Left lobe of liver (tissue), 2 donors: ENCODE measurements around the gene GCNT4. TPM values are rescaled to one million over a fixed set of nuclear protein-coding genes. Genes with fewer than 3 reads are reported as not detected.
"Not testable (repeated sequence)": the region's sequence is repeated elsewhere in the genome, so short reads cannot be mapped to it uniquely, and the experiment has no call there.

Experiments used
- ATAC-seq: fragments of 200-7000 bp; cut with Tn5 transposase; one replicate; pipeline ENCODE4 v1.9.1; 2020; ENCODE audit warnings: mild to moderate bottlenecking, moderate library complexity
- DNase-seq: peaks from one replicate; pipeline ENCODE4 v3.0.0-alpha.2; 2020; ENCODE audit warnings: low spot score
- total RNA-seq: library from RNA; stranded (reverse); gene quantifications from one replicate; pipeline ENCODE4 v1.2.1, GENCODE V29; 2021
- donor health status: DM: no; HTN: no; CAD: no; lungs with moderate emphysema.
- donor health status: DM: no; HTN: yes; CAD: no.

GCNT4 gene, protein sequence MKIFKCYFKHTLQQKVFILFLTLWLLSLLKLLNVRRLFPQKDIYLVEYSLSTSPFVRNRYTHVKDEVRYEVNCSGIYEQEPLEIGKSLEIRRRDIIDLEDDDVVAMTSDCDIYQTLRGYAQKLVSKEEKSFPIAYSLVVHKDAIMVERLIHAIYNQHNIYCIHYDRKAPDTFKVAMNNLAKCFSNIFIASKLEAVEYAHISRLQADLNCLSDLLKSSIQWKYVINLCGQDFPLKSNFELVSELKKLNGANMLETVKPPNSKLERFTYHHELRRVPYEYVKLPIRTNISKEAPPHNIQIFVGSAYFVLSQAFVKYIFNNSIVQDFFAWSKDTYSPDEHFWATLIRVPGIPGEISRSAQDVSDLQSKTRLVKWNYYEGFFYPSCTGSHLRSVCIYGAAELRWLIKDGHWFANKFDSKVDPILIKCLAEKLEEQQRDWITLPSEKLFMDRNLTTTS
- total RNA-seq: 0.25 TPM

DNA sequence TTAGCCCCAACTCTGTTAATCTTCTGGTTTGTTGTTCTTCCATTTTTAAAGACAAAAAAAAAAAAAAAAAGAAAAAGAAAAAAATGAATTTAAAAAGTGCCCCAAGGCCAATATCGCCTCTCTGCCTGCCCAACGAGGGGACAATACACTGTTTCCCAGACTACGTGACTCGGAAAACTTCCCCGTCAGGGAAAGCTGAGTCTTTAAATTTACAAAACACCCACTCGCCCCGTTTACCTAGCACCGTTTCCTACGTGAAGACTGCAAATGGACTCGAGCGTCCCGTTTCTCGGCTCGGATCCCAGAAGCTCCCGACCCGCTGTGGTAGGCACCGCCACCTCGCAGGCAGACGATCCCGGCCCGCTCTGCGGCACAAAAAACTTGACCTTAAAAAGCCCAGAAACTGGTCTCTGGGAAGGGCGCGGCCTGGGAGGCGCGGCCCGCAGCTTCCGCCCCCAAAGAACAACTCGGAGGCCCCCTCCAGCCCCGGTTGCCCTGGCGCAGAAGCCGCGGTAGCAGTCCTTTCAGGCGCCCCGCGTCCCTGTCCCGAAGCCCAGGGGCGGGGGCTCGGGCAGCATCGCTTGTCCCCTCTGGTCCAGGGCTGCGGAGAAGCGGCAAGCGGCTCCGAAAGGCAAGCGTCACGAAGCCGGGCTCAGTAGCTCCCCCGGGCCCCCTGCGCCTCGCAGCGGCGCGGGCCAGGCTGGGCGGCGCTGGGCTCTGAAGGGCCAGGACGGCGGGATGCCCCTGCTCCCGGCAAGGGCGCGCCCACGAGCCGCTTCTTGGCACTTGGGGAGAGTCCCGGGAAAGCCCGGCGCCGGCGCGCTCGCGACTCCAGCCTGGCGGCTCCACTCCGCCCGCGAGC, at the start of gene GCNT4:
TSS of gene GCNT4 (minus strand) at position 367 of the 862 bp plus-strand sequence. CDS start 22,521 bp downstream, outside the sequence.
- DNase-seq: peak; percentile 53

DNA sequence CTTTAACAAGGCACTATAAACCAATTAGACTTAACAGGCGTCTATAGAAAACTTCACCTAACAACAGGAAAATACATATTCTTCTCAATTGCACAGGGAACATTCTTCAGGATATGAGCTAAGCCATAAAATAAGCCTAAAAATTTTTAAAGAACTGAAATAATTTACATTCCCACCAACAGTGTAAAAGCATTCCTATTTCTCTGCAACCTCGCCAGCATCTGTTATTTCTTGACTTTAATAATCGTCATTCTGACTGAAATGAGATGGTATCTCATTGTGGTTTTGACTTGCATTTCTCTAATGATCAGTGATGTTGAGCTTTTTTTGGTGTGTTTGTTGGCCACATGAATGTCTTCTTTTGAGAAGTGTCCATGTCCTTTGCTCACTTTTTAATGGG, 43.6 kb upstream of the GCNT4 start:
- DNase-seq, ATAC-seq: not testable (repeated sequence)

More for the DNA sequence above, at the start of gene GCNT4:
- ATAC-seq: peak; percentile 60

DNA sequence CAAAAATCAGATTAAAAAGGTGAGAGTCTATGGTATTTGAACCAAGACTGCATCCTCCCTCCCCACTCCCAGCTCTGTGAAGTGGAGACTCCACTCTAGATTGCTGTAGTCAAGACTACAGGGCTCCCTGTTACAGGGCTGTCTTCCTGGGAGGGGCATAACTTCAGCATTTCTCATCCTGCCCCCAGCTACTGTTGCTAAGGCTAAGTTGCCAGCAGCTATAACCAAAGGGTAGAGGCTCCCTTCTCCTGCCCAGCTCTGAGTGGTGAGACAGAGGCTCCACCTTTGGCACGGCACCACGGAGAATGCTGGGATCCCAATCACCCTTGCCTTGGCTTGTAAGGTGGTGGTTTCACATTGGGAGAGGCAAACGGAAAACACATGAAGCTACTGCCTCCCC, 39.2 kb upstream of the GCNT4 start:
- ATAC-seq (no peak), DNase-seq (no peak)

DNA sequence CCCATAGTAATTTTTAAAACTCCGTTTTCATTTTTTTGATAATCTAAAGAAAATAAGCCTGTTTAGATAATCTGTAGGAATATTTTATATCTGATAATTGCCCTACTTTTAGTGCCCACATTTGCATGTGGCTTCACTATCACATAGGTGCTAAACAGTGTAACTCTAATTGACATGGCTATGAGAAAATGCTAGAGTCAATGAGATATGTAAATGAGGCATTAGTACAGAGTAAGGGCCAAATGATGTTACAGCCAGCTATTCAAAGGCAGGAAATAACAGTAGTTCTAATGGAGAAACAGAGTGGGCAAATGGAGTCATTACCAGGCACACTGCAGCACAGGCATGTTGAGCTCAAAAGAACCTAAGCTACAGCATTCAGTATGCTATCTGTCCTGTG, 37.3 kb upstream of the GCNT4 start:
- DNase-seq (no peak), ATAC-seq (no peak)

DNA sequence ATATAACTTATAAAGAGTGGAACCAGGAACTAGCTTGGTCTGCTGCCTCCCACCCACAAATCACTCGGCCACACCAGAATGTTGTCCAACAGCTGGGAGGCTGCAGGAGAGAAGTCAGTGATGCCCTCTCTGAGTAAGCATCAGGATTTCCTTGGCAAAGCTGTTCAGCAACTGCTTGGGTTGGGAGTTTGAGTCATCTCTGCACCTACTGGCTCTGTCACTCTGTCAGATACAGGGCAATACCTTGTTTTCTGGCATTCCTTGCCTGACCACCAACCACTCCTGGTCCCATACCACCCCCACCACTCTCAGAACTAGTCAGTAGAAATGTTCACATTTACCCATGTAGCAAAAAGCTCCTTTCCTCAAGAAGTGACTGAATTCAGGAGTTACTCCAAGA, 36.8 kb upstream of the GCNT4 start:
- ATAC-seq (no peak), DNase-seq (no peak)

DNA sequence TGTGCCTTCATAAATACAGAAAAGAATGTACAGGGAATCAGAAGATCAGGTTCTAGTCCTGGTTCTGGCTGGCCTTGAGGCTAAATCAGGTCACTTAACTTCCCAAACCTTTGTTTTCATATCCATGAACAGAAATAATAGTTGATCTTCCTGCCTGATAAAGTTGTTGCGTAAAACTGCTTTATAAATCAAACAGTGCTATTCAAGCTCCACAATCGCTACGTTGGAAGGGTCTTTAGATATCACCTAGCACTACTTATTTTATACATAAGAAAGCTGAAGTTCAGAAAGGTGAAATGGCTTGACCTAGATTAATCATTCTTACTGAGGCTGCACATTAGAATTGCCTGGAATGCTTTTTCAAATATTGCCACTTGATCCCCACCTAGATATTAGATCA, 36.3 kb upstream of the GCNT4 start:
- DNase-seq: no peak
- ATAC-seq: no peak

DNA sequence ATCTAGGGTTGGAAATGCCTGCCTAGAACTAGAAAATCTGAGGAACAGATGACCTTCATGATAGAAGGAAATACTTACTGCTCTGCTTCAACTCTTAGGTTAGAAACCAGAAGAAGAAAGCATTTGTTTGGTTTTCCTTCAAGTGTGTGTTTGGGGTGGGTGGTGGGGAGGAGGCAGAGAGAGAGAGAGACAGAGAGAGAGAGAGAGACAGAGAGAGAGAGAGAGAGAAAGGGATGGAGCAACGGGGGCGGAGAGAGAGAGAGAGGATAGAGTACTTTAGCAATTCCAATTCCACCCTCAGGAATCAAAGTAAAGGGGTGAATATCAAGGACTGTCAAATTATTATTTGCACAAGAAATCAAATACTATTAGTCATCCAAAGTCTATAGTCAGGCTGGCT, 29.2 kb upstream of the GCNT4 start:
- ATAC-seq: no peak
- no peak for DNase-seq

DNA sequence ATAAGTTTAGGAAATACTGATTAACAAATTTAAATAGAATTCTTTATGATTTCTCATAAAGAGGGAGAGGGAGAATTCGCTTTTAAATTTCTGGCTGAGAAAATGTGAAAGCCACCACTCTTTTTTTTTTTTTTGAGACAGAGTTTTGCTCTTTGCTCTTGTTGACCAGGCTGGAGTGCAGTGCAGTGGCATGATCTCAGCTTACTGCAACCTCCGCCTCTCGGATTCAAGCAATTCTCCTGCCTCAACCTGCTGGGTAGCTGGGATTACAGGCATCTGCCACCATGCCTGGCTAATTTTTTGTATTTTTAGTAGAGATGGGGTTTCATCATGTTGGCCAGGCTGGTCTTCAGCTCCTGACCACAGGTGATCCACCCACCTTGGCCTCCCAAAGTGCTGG, 27.0 kb upstream of the GCNT4 start:
- not testable (repeated sequence) for ATAC-seq, DNase-seq

DNA sequence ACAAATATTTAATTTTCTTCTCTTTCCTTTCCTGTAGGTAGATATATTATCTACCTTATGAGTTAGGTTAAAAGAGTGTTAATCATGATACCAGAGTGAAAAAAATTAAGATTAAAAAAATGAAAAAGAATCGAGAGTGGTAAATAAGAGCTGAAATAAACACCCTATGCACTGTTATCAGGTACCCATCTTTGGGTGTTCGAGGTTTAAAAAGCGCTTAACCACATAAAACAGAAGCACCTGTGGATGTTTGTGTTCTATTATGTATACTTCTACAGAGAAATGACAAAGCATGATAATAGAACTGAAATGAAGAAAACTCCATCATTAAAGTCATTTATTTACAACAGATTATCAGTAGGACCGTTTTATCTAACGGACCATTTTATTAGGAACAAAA, 25.7 kb upstream of the GCNT4 start:
- ATAC-seq (no peak), DNase-seq (no peak)

DNA sequence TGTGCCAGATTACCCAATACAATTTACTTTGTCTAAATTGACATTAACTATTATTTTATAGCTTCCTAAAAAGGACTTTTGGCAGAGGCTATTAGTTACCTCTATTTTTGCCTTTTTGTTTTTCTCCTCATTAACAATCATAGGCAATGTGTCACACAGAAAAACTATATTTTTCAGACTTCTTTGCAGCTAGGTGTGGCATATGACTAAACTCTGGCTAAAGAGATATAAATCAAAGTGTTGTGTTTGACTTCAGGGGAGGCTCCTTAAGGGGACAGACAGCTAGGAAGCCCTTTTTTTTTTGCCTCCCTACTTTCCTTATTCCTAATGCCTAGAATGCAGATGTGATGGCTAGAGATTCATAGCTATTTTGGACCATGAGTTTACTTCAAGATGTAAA, 19.7 kb upstream of the GCNT4 start:
- no peak for DNase-seq
- no peak for ATAC-seq

DNA sequence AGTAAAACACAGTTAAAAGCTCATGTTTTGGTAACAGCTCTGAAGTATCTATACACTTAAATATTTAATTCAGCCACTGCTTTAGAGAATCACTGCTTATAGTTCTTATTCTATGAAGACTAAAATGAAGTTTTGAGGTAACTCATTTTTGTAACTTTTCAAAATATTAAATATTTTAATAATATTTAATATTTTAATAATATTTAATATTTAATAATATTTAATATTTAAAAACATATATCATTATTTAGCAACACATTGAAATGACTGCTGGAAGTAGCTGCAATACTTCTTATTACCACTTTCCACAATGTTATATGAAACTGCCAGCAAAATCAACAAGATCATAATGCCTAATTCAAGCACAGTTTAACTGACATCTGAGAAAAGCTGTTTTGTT, 18.7 kb upstream of the GCNT4 start:
- DNase-seq (no peak), ATAC-seq (no peak)

DNA sequence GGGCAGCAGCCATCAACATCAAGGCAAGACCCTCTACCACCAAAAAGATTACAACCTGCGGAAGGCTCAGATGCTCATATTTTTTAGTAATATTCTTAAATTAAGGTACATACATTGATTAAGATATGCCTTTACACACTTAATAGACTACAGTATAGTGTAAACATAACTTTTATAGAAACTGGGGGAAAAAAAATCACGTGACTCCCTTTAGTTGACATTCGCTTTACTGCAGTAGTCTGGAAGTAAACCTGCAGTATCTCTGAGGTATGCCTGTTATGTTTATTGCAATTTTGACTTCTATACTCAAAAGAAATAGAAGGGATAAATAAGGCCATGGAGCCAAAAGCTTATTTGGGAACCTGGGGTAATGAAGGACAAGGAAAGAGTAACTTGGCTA, 15.1 kb upstream of the GCNT4 start:
- ATAC-seq: no peak
- DNase-seq: no peak

DNA sequence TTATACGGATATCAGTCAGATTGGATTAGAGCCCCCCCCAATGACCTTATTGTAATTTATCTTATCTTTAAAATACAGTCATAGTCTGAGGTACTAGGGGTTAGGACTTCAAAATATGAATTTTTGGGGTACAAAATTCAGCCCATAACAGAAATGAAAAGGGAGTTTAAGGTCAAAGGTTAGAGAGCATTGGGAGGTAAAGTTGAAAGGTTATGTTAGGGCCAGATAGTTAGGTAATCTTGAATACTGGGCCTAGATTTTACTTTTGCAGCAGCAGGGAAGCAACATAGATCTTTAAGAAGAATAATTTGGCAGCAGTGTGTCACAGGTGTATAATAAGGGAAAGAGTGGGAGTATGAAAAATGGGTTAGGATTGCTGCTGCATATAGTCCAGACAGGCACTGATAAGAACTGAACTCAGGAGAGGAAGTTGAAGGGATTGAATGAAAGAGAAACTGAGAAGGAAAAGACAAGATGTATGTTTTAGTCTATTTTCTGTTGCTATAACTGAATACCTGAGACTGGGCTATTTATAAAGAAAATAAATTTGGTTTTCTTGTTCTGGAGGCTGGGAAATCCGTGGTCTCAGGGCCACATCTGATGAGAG, 10.7 kb upstream of the GCNT4 start:
- ATAC-seq (no peak), DNase-seq (no peak)

DNA sequence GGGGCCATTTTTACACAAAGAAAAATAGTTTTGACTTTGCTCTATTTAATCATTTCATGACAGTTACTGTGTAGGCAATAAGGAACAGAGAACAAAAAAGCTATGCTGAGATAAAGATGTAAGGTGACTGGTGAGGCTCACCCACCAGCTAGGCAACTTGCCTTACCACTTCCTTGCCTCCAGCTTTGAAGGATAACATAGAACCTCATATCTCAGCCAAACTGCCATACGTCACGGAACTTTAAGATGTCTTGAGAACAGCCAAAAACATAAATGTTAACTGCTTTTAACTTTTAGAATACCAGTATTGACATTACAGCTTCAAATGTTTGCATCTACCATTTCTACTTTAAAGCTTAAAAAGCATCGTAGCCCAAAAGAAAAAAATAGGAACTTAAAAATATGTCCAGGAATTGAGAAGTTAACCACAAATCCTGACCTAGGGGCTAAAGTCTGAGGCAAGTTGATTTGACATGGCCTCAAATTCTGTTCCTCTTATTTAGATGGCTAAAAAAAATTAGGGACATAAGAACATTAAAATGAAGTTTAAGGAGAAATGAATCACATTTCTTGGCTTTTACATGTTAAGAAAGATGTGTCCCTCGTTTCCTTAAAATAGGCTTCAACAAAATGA, 7.7 kb upstream of the GCNT4 start:
- ATAC-seq (no peak), DNase-seq (no peak)

DNA sequence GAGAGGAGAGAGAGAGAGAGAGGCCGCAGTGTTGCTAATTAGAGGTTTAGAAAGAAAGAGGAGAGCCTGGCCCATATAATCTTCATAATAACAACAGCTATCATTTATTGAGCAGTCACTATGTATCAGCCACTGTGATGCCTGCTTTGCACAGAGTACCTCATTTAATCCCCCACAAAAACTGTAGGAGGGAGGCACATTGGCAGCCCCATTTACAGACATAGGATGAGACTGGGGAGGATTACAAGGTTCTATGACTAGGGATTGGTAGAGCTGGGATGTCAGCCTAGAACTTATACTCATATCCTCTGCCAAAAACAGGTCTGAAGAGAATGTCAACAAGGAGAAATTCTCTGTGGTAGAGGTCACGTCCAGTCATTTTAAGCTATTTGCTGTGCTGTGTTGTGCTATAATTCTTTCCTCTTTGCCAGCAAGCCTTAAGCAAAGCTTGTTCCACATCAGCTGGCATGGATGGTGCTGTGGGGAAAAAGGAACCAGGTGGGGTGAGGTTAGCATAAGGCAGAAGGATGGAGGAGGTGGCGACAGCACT, 6.7 kb upstream of the GCNT4 start:
- DNase-seq (no peak), ATAC-seq (no peak)

DNA sequence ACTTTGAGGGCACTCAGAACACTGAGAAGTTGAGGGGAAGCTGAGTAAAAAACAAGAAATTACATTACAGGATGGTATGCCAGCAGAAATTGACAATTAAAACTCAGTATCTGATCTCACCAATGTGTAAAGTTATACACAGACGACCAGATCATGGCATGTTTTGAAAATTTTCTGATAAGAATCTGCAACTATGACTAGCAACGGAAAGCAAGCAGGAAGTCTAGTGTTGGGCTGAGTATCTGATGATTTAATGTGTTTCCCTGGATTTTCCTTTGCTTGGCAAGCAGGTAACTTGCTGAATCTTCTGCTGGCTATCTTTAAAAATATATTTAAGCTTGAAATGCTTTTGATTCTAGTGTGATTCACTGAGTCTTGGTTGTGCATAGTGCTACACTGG, 5.2 kb upstream of the GCNT4 start:
- ATAC-seq (no peak), DNase-seq (no peak)

DNA sequence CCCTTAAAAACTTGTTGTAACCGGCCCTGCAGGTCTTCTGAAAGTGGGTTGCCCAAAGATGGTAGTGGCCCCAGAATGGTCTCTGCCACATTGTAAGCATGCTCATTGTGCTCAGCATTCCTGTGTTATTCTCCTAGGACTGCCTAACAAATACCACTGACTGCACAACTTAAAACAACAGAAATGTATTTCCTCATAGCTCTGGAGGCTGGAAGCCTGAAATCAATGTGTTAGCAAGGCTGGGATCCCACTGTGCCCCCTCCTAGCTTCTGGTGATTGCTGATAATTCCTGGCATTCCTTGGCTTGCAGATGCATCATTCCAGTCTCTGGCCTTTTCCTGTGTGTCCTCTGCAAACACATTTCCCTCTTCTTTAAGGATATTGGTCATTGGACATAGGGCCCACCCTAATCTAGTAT, 3.4 kb upstream of the GCNT4 start:
- DNase-seq: no peak
- ATAC-seq: no peak

DNA sequence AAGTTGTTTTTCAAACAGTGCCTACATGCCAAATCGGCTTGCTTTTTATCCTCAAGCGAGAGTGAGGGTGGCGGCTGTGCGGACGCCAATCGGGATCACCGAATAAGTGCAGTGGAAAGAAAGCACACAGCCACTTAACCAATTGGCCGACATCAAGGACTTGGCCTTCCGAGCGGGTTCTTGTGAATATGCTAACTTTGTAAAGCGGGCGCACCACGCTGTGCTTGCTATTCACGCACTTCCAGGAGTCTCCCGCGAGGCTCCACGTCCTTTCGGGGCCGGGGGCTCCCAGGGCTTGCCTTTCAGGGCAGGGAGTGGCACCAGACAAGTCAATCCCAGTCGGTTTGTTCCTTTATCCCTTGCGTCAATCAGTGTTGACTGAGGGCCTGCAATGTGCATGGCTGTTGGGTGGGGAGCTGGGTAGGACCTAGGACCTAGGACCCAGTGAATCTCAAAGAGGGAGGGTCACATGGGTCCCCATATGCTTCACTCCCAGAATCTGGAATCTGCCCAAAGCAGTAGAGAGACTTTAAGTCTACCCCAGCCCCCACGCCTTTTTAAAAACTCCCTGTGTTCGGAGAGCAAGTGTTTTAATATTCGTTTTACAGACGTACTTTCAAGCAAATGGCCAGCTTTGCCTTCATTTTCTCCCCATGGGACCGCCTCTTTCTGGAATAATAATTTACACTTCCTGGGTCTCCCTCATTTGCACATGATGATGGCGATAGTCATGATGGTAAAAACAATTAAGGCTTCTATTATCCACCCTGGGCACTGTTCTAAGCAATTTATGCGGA, 2.0 kb upstream of the GCNT4 start:
- DNase-seq (no peak), ATAC-seq (peak; percentile 33)

DNA sequence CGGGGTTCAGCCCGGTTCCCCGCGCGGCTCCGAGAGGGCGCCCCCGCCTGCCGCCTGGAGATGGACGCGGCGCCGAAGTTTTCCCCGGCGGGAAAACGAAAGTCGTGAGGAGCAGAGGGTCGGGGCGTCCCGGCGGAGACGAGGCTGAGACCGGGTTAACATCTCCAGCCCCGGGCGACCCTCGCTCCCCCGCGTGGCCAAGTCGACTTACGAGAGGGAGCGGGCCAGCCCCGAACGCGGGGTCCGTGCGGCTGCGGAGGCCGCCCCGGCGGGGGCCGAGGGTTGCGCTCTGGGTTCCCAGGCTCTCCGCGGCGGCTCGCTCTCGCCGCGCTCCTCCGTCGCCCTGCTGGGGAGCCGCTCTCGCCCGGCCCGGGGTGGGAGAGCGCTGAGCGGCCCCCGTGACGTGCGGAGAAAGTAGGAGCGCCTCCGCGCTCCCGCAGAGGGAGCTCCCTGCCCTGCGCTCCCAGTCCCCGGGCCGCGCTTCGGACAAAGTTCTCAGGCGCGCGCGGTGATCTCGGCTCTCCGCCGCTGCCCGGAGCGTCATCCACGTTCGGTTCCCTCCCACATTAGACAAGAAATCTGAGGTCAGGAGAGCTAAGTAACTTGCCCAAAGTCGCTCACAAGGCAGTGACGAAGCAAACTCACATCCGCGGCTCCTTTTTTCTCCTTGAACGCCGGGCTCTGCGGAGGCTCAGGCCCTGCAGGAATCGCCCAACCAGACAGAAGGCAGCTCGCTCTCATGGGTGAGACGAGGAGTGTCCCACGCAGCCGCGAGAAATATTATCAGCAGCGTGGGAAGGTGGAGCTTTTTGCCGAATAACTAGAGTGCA, 1.2 kb upstream of the GCNT4 start:
- peak; percentile 74 for ATAC-seq

More for the DNA sequence above, 1.2 kb upstream of the GCNT4 start:
- DNase-seq: peak; percentile 69
